ENCODE data around the gene POLE. TPM values are rescaled to one million over a fixed set of nuclear protein-coding genes. Genes with fewer than 3 reads are reported as not detected.

POLE gene
- total RNA-seq, 1 experiment from 2014 or later: 144 TPM

- no peaks in the 10 kb centered on the region for H3K9me3 Mint-ChIP-seq
- H3K36me3 Mint-ChIP-seq: 0 out of 2 replicates have a peak, but pooled peaks cover 2% of the 10 kb centered on the region
- ATAC-seq: no peak
- ChIA-PET CTCF (no interaction called here), POLR2A (no interaction called here)
- H3K4me1 Mint-ChIP-seq: peaks cover 5% of the 10 kb centered on the region
- no peak for DNase-seq (ENCODE audit: low spot score)
- H3K4me3 Mint-ChIP-seq: peak overlapping the region; percentile 78; the same call in 1 of the 2 replicates
- peaks cover 71% of the 10 kb centered on the region for H3K27me3 Mint-ChIP-seq (ENCODE audit: low read depth)
- H3K27ac Mint-ChIP-seq: no peak overlapping the region
- TF ChIP-seq E2F4 (CRISPR knock-in tag; IDR thresholded peaks at IDR 0.05; ENCODE audit: borderline replicate concordance, low read depth): no peak
- TF ChIP-seq IRF1 (CRISPR knock-in tag; IDR thresholded peaks at IDR 0.05): no peak
- no peak for TF ChIP-seq TEAD1 (CRISPR knock-in tag; IDR thresholded peaks at IDR 0.05)
- no peak for TF ChIP-seq JAZF1 (CRISPR knock-in tag; IDR thresholded peaks at IDR 0.05)
- TF ChIP-seq ESRRA (CRISPR knock-in tag; IDR thresholded peaks at IDR 0.05; ENCODE audit: borderline replicate concordance): no peak
- TF ChIP-seq MYBL2 (CRISPR knock-in tag; IDR thresholded peaks at IDR 0.05): no peak
- no peak for TF ChIP-seq PREB (CRISPR knock-in tag; IDR thresholded peaks at IDR 0.05; ENCODE audit: borderline replicate concordance)
- TF ChIP-seq RORB (CRISPR knock-in tag; IDR thresholded peaks at IDR 0.05): no peak
- no peak for TF ChIP-seq NR2C2 (CRISPR knock-in tag; IDR thresholded peaks at IDR 0.05)
- TF ChIP-seq SP1 (CRISPR knock-in tag; conservative IDR thresholded peaks at IDR 0.05): no peak
- TF ChIP-seq CREB1 (CRISPR knock-in tag; IDR thresholded peaks at IDR 0.05): no peak
- no peak for TF ChIP-seq SMAD4 (CRISPR knock-in tag; IDR thresholded peaks at IDR 0.05)
- TF ChIP-seq ZBTB43 (CRISPR knock-in tag; IDR thresholded peaks at IDR 0.05): no peak
- TF ChIP-seq USF2 (CRISPR knock-in tag; IDR thresholded peaks at IDR 0.05): no peak
Observed at GRCh38 chr12:132584429-132584828, 102.7 kb downstream of the POLE start.

GRCh38 chr12:132583736-132584135, 103.4 kb downstream of the POLE start:
- Mint-ChIP-seq H3K27ac (no peak overlapping the region), H3K27me3 (ENCODE audit: low read depth) (peaks cover 68% of the 10 kb centered on the region), H3K4me1 (peaks cover 5% of the 10 kb centered on the region), H3K4me3 (peak overlapping the region; percentile 78), H3K9me3 (no peaks in the 10 kb centered on the region), H3K36me3 (0 out of 2 replicates have a peak, but pooled peaks cover 2% of the 10 kb centered on the region)
- CTCF ChIA-PET: interaction anchor here (0.8 to 3.0 kb wide), 5 partner anchors 15 to 169 kb away, joined by 3 to 17 read pairs (median 7); no protein-coding TSS in a partner anchor
- POLR2A ChIA-PET: interaction anchor here (0.6 kb wide), 1 partner anchor 31 kb away, joined by 3 read pairs; no protein-coding TSS in a partner anchor
- peak; percentile 45 for ATAC-seq
- peak; percentile 70 for DNase-seq (ENCODE audit: low spot score)
- no peak for TF ChIP-seq ZNF281 (CRISPR knock-in tag; IDR thresholded peaks at IDR 0.05)
- TF ChIP-seq ATF3 (CRISPR knock-in tag; conservative IDR thresholded peaks at IDR 0.05): no peak
- no peak for TF ChIP-seq CREB1 (CRISPR knock-in tag; IDR thresholded peaks at IDR 0.05)
- no peak for TF ChIP-seq ZNF512 (CRISPR knock-in tag; IDR thresholded peaks at IDR 0.05; ENCODE audit: borderline replicate concordance)
- TF ChIP-seq PRRX2 (CRISPR knock-in tag; IDR thresholded peaks at IDR 0.05): no peak
- TF ChIP-seq ZNF416 (CRISPR knock-in tag; IDR thresholded peaks at IDR 0.05): no peak
- no peak for TF ChIP-seq CDX4 (CRISPR knock-in tag; IDR thresholded peaks at IDR 0.05; ENCODE audit: borderline replicate concordance)
- TF ChIP-seq EMX1 (CRISPR knock-in tag; IDR thresholded peaks at IDR 0.05): no peak
- no peak; the same call in 1 of the 2 replicates for TF ChIP-seq FOXP1 (CRISPR knock-in tag; IDR thresholded peaks at IDR 0.05; ENCODE audit: borderline replicate concordance)
- TF ChIP-seq ZMAT4 (CRISPR knock-in tag; IDR thresholded peaks at IDR 0.05): no peak

Measured in WTC11 (cell line).